AG09309 (cell line): ENCODE measurements around the gene MELTF.

Experiments used
- DNase-seq: peaks from one replicate; pipeline ENCODE4 v3.0.0-alpha.2; 2010; ENCODE audit warnings: low read depth
- H3K4me3 ChIP-seq: 2 replicates; pipeline ENCODE4 v1.5.1; 2011; ENCODE audit warnings: mild to moderate bottlenecking, low read depth, low read length, moderate library complexity; ENCODE audit not compliant: control insufficient read depth
- TF ChIP-seq, protein P1 (sequence below): IDR thresholded peaks from 2 replicates; pipeline ENCODE4 v1.5.1; 2011; ENCODE audit warnings: mild to moderate bottlenecking, low read depth, low read length, inconsistent platforms; ENCODE audit not compliant: insufficient read depth, control insufficient read depth; ENCODE audit errors: missing control alignments

The MELTF gene

DNA sequence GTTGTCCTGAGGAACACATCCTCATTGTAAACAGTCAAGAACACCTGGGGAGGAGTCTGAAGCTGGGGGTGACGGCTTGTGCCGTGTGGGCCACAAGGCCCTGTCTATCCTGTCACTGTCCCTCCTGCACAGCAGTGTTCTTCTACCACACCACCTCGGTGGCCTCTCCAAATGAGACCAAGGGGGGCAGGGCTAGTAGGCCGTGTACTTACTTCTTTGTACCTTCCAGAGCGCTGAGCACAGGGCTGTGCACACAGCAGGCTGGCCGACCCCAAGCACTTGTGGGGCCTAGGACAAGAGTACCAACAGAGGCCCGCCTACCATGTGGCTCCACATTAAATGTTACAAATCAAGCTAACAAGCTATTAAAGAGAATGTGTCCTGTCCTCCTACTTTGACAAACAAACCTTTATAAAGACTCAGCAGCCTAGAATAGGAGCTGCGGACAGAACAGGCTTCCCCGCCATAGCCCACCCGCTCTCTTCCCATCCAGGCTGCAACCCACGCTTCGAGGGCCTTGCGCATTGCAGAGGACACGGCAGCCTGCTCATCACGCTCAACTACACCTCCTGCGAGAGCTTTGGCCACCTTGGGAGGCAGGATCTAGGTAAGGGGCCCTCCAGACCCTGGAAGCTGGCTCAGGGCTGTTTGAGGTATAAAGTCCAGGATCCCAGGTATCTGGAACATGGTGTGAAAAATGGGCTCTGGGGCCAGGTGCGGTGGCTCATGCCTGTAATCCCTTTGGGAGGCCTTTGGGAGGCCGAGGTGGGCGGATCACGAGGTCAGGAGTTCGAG, 30.5 kb downstream of the MELTF start:
- no peak for DNase-seq
- TF ChIP-seq, protein P1, sequence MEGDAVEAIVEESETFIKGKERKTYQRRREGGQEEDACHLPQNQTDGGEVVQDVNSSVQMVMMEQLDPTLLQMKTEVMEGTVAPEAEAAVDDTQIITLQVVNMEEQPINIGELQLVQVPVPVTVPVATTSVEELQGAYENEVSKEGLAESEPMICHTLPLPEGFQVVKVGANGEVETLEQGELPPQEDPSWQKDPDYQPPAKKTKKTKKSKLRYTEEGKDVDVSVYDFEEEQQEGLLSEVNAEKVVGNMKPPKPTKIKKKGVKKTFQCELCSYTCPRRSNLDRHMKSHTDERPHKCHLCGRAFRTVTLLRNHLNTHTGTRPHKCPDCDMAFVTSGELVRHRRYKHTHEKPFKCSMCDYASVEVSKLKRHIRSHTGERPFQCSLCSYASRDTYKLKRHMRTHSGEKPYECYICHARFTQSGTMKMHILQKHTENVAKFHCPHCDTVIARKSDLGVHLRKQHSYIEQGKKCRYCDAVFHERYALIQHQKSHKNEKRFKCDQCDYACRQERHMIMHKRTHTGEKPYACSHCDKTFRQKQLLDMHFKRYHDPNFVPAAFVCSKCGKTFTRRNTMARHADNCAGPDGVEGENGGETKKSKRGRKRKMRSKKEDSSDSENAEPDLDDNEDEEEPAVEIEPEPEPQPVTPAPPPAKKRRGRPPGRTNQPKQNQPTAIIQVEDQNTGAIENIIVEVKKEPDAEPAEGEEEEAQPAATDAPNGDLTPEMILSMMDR, result no peak
- no peak overlapping the region for H3K4me3 ChIP-seq

DNA sequence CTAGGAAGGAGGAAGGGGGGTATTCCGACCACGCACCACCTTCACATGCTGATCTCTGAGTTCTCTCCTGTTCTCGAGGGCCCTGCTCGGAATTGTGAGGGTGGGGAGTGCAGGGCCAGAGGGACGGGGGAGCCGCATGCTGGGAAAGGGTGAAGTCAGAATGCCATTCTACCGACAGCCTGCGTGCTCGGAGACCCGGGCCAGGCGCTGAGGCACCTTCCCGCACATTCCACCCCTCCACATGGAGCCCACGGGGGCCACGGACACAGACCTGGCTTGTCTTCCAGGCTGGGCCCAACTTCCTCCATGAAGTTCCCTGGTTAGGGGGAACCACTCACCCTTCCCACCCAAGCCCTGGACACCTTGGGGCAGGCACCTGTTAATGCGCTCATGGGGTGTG, 32.3 kb downstream of the MELTF start:
- TF ChIP-seq, protein P1, result no peak

DNA sequence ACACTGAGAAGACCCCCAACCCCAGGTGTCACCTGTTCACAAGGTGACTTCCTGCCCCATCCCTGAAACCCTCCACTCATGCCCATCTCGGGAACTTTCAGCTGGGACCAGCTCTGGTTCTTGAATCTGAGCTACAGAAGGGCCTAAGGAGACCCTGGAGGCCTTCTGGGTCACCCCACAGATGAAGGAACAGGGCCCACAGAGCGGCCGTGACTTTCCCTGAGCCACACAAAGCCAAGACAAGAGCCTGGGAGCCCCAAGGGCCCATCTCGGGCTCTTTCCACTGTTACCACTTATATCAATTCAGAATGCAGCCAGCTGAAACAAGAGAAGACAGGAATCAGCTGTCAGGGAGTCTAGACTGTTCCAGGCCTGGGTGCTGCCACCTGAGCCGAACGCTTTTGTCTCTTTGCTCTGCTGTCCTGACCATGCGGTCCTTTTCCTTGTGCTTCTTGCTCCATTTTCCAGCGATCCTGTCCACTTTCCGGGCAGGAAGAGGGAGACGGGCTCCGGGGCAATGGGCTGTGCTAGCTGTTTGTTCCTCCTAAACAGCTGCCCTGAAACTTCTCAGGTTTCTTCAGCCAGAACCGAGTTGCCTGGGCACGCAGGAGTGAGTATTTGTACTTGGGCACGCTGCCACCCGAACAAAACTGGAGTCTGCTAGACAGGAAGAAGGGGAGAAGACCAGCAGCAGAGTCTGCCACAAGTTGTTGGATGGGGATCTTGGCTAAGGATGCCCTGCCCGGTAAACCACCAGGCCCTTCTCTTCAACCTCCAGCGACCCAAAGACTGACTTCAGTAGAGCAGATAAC, 33.0 kb downstream of the MELTF start:
- TF ChIP-seq, protein P1, result no peak
- no peak for DNase-seq

More for the DNA sequence above, 32.3 kb downstream of the MELTF start:
- H3K4me3 ChIP-seq, result no peak overlapping the region
- DNase-seq, result no peak

DNA sequence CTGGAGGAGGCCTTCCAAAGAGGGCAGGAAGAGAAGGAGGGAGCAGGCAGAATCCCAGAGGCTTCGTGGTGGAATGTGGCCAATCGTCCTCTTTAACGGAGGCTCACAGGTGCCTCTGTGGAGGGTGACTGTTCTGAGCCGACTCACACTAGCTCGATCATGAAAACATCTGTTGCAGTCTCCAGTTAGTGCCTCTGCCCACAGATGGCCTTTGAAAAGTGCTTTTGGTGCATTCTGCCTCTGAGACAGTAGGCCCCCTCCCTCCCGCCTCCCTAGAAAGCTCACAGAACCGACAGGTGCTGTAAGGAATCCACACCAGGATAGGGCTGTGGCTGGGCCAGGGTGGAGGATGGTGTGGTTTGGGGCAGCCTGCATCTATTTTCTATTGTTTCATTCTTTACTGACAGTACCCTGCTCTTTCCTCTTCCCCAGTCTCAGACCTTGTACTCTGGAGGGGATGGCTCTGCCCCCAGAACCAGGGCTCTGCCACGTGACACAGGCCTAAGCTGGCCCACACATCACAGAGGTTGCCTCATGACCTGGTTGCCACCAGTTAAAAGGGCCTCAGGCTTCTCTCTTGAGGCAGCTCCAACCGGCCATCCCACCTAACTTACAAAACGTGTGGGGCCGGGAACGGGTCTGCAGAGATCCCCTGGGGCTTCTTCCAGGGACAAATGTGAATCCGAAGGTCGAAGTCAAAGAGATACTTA, 33.8 kb downstream of the MELTF start:
- no peak overlapping the region for H3K4me3 ChIP-seq
- no peak for DNase-seq
- TF ChIP-seq, protein P1, result no peak

More for the DNA sequence above, 33.0 kb downstream of the MELTF start:
- H3K4me3 ChIP-seq, result no peak overlapping the region

DNA sequence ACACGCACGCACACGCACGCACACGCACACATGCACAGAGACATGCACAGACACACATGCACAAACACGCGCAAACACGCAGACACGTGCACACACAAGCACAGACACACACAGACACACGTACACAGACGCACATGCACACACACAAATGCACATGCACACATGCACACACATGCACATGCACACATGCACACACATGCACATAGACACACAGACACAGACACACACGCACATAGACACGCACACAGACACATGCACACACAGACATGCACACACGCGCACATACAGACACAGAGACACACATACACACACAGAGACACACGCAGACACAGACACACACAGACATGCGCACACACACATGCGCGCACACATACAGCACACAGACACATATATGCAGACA, 34.6 kb downstream of the MELTF start:
- no peak for DNase-seq
- H3K4me3 ChIP-seq, result no peak overlapping the region
- TF ChIP-seq, protein P1, result no peak

DNA sequence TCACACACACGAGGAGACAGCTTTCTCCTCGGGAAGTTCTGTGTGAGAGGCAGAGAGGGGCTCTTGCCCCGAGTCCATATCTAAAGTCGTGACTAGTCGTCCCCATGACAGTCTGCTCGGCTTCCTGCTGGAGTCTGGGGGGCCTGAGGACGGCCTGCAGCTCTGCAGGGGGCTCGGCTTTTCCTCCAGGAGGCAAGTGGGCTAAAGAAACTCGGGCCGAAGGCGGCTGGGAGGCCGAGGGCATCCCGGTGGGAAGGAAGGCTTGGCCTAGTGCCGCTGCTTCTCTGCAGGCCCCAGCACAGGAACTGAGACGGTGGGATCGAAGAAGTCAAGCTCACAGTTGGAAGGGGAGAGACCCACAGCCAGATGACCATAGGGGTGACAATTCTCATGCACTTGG, 35.6 kb downstream of the MELTF start:
- TF ChIP-seq, protein P1, result no peak
- H3K4me3 ChIP-seq, result no peak overlapping the region

More for the DNA sequence above, 35.6 kb downstream of the MELTF start:
- DNase-seq, result no peak
